ENCODE measurements around the gene DPY19L3.

DNA sequence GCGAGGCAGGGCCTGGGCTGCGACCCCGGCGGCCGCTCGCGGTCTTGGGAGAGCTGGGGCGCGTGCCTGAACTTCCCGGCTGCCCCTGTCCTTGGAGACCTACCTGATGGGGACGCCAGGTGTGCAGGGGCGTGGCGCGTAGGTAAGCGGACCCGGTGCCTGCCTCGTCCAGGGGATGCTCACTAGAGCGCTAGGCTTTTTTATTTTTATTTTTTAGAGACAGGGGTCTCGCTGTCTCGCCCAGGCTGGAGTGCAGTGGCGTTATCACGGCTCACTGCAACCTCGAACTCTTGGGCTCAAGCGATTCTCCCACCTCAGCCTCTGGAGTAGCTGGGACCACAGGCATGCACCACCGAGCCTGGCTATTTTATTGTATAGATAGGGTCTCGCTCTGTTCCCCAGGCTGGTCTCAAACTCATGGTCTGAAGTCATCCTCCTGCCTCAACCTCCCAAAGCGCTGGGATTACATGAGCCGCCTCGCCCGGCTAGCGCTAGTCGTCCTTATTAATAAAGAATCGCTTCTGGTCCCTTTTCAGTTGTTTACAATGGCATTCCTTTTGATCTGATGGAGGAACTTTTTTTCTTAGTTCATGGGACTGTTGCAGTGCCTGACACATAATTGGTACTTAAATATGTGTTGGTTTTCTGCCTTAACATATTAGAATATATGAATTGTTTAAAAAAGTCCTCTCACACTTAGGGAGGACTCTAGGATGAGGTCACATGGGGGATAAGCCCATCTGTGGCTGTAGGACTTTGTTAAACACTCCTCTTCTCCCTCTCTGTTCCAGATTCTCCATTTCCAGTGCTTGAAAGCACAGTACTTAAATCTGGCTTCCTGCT, 812 bp downstream of the DPY19L3 start:
- TF ChIP-seq POLR2AphosphoS5 (IDR thresholded peaks at IDR 0.05) (no peak), CTCF (IDR thresholded peaks at IDR 0.05) (peak in 1 of 4 experiments; percentile 3), POLR2A (IDR thresholded peaks at IDR 0.05) (no peak)
